PC-9 (cell line): ENCODE measurements around the gene CD151. TPM values are rescaled to one million over a fixed set of nuclear protein-coding genes. Genes with fewer than 3 reads are reported as not detected.

Experiments
- BruUV-seq: library from RNA; stranded (reverse); fragments of 400-500 nt; replicated peaks from 2 replicates; lab custom pipeline; 2021; lab: Mats Ljungman, UMichigan
- CTCF ChIA-PET: fragments of 300-600 bp; sonication (Branson Sonifier 250); formaldehyde crosslinking; loops from one replicate; lab custom pipeline; 2022; ENCODE audit warnings: antibody characterized with exemption; lab: Charles Lee
- POLR2A ChIA-PET: fragments of 300-600 bp; sonication (Branson Sonifier 250); formaldehyde crosslinking; loops from one replicate; lab custom pipeline; 2022; ENCODE audit warnings: antibody characterized with exemption; ENCODE audit not compliant: unreplicated experiment; lab: Charles Lee
- DNase-seq, 2 experiments: peaks; one replicate each; pipeline versions ENCODE4 v3.0.0 to v3.0.0-alpha.2; 2015 to 2022; ENCODE audit warnings: mixed read lengths in 1 of 2
- H2AFZ ChIP-seq: fragments of 200-600 bp; sonication (generic); 2 replicates; pipeline ENCODE4 v1.8.1; 2017; ENCODE audit warnings: antibody characterized with exemption
- H3F3A ChIP-seq: fragments of 200-600 bp; sonication (generic); 2 replicates; pipeline ENCODE4 v1.8.1; 2017; ENCODE audit warnings: antibody characterized with exemption, mild to moderate bottlenecking, low read depth; ENCODE audit not compliant: insufficient read depth
- H3K27ac ChIP-seq: fragments of 200-600 bp; sonication (generic); 2 replicates; pipeline ENCODE4 v1.6.1; 2016; ENCODE audit warnings: mixed run types
- H3K27me3 ChIP-seq: fragments of 200-600 bp; sonication (generic); 2 replicates; pipeline ENCODE4 v1.6.1; 2016; ENCODE audit warnings: low read depth, mixed run types; ENCODE audit not compliant: insufficient read depth
- H3K36me3 ChIP-seq: fragments of 200-600 bp; sonication (generic); 2 replicates; pipeline ENCODE4 v1.6.1; 2016; ENCODE audit warnings: low read depth, mixed run types
- H3K4me1 ChIP-seq: fragments of 200-600 bp; sonication (generic); replicated peaks from 2 replicates; pipeline ENCODE4 v1.6.1; 2016; ENCODE audit warnings: mixed run types; ENCODE audit not compliant: insufficient read depth
- H3K4me2 ChIP-seq: fragments of 200-600 bp; sonication (generic); 2 replicates; pipeline ENCODE4 v1.6.1; 2017; ENCODE audit warnings: mixed run types
- H3K4me3 ChIP-seq: fragments of 200-600 bp; sonication (generic); 2 replicates; pipeline ENCODE4 v1.6.1; 2016; ENCODE audit warnings: mixed run types
- H3K79me2 ChIP-seq: fragments of 200-600 bp; sonication (generic); 2 replicates; pipeline ENCODE4 v1.6.1; 2017; ENCODE audit warnings: low read depth, mixed run types
- H3K9me2 ChIP-seq: fragments of 200-600 bp; sonication (generic); 2 replicates; pipeline ENCODE4 v1.8.1; 2017; ENCODE audit warnings: mild to moderate bottlenecking; ENCODE audit not compliant: insufficient read depth
- H3K9me3 ChIP-seq: fragments of 200-600 bp; sonication (generic); 2 replicates; pipeline ENCODE4 v1.8.1; 2016; ENCODE audit warnings: low read depth; ENCODE audit not compliant: insufficient read depth
- H4K20me1 ChIP-seq: fragments of 200-600 bp; sonication (generic); 2 replicates; pipeline ENCODE4 v1.8.1; 2017; ENCODE audit not compliant: insufficient read depth
- CTCF ChIP-seq: fragments of 200-600 bp; sonication (generic); conservative IDR thresholded peaks from 2 replicates; pipeline ENCODE4 v1.6.1; 2017; ENCODE audit warnings: mixed run types, antibody characterized with exemption, mild to moderate bottlenecking, moderate library complexity
- EZH2 ChIP-seq: fragments of 200-600 bp; sonication (generic); IDR thresholded peaks from 2 replicates; pipeline ENCODE4 v1.8.0; 2017; ENCODE audit warnings: antibody characterized with exemption, low read depth
- intact Hi-C: fragments of 100-400 bp; cut with micrococcal nuclease; formaldehyde crosslinking; loops from one replicate; pipeline ENCODE4 v1.10.0; 2022; ENCODE audit not compliant: unreplicated experiment
- total RNA-seq: library from RNA; stranded (reverse); gene quantifications from 2 replicates; pipeline ENCODE4 v1.2.3, GENCODE V29; 2021

CD151 gene
- total RNA-seq, 1 experiment from 2014 or later = 184 TPM

- Histone ChIP-seq H3K79me2 (peaks cover 4% of the 10 kb centered on the region), H4K20me1 (no peaks in the 10 kb centered on the region), H3K4me2 (no peak overlapping the region), H3K27me3 (no peaks in the 10 kb centered on the region), H3K27ac (no peak overlapping the region), H3K4me1 (peaks cover 27% of the 10 kb centered on the region), H3F3A (peaks cover 8% of the 10 kb centered on the region; the same call in 1 of the 2 replicates), H3K9me3 (no peaks in the 10 kb centered on the region), H3K36me3 (no peaks in the 10 kb centered on the region), H2AFZ (no peak overlapping the region), H3K9me2 (no peaks in the 10 kb centered on the region), H3K4me3 (no peak overlapping the region)
- BruUV-seq = no TSS peak
- intact Hi-C loops = no loop called here
- TF ChIP-seq EZH2 (no peak), CTCF (no peak)
- ChIA-PET POLR2A (interaction anchor here (0.7 kb wide), 1 partner anchor 381 kb away, joined by 4 read pairs; no protein-coding TSS in a partner anchor), CTCF (no interaction called here)
- peak in 1 of 2 experiments; percentile 16 for DNase-seq
Measured at GRCh38 chr11:828506-829175, 4.1 kb upstream of the CD151 start.

GRCh38 chr11:829176-829846 is 3.4 kb upstream of the CD151 start:
- Histone ChIP-seq H3F3A (peaks cover 14% of the 10 kb centered on the region; the same call in 1 of the 2 replicates), H3K27ac (no peak overlapping the region), H3K9me3 (no peaks in the 10 kb centered on the region), H2AFZ (no peak overlapping the region), H4K20me1 (no peaks in the 10 kb centered on the region), H3K79me2 (peaks cover 11% of the 10 kb centered on the region), H3K36me3 (no peaks in the 10 kb centered on the region), H3K4me2 (no peak overlapping the region), H3K27me3 (no peaks in the 10 kb centered on the region), H3K4me1 (peaks cover 32% of the 10 kb centered on the region), H3K4me3 (no peak overlapping the region), H3K9me2 (no peaks in the 10 kb centered on the region)
- no peak for TF ChIP-seq EZH2
- TF ChIP-seq CTCF = no peak
- POLR2A ChIA-PET = interaction anchor here (0.7 kb wide), 1 partner anchor 381 kb away, joined by 4 read pairs; no protein-coding TSS in a partner anchor
- CTCF ChIA-PET = no interaction called here
- intact Hi-C loops = no loop called here
- BruUV-seq = no TSS peak
- DNase-seq = peak in 1 of 2 experiments; percentile 3

GRCh38 chr11:829847-830294 is 2.9 kb upstream of the CD151 start:
- no peak overlapping the region for H3K4me2 ChIP-seq
- CTCF ChIA-PET = no interaction called here

More at GRCh38 chr11:829847-830294, 2.9 kb upstream of the CD151 start:
- Histone ChIP-seq H3K27me3 (no peaks in the 10 kb centered on the region), H3K36me3 (no peaks in the 10 kb centered on the region), H3K4me3 (no peak overlapping the region), H3F3A (peaks cover 19% of the 10 kb centered on the region; the same call in 1 of the 2 replicates), H3K9me2 (no peaks in the 10 kb centered on the region), H3K79me2 (peaks cover 12% of the 10 kb centered on the region), H4K20me1 (no peaks in the 10 kb centered on the region), H3K27ac (no peak overlapping the region), H3K9me3 (no peaks in the 10 kb centered on the region), H3K4me1 (peaks cover 37% of the 10 kb centered on the region), H2AFZ (no peak overlapping the region)
- DNase-seq = peak in 1 of 2 experiments; percentile 18
- intact Hi-C loops = no loop called here
- TF ChIP-seq EZH2 = no peak
- no peak for TF ChIP-seq CTCF
- POLR2A ChIA-PET = no interaction called here
- BruUV-seq = no TSS peak
